Activated naive CD4-positive, alpha-beta T cell treated with Interleukin-2 at 50 U/mL for 16 hours (primary cell): ENCODE data around the gene TBC1D23.

Experiments
- DNase-seq: peaks from one replicate; pipeline ENCODE4 v3.0.0-alpha.2; 2020

The TBC1D23 gene

DNA sequence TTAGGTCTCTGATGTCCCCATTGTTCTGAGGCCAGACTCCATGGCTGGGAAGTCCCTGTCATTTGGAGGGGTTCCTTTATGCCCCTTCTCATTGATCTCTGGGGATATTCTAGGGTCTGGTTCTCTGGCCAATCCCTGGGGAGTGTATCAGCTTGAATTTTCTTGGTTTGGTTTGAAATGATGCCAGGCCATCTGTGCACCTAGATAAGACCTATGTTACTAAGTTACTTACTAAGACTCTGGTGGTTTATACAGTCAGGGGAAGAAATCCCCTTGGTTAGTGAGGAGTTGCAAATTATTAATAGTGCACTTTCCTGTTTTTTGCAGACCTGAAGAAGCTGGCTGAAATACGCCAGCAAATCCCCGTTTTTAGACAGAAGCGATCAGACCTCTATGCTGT lies 94.1 kb downstream of the TBC1D23 start:
- DNase-seq = no peak

GRCh38 chr3:100358413-100358812 lies 97.6 kb downstream of the TBC1D23 start:
- no peak for DNase-seq

DNA sequence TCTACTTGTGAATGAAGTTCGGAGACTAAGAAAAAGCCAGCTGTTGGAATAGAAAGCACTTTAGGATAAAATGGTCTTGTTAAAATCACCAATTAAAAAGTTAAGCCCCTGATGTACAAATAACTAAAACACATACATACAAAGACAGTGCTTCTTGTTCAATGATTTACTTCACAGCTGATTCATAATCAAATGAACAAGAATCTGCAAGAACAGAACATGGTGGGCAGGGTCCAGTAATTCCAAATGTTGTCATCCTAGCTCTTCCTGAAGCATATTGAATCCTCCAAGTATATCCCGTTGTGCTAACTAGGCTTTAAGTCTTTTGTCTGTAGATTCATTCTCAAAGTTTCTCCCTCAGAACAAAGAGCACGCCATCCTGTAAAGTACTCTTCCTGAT lies 98.2 kb downstream of the TBC1D23 start:
- DNase-seq = no peak

GRCh38 chr3:100360757-100361496 lies 100.1 kb downstream of the TBC1D23 start:
- no peak for DNase-seq

GRCh38 chr3:100361897-100362296 lies 101.1 kb downstream of the TBC1D23 start:
- no peak for DNase-seq

DNA sequence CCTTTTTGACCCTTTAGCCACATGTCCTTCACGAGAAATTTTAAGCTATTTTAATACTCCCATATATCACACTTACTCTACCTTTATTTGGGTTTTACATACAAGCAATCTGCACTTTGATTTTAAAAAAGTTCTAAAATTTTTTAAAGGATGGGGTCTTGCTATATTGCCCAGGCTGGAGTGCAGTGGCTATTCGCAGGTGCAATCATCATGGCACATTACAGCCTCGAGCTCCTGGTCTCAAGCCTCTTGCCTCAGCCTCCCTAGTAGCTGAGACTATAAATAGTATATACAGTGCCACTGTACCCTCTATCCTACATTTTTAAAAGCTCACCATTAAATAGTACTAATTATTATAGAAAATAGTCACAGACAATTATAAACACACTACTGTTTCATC lies 103.6 kb downstream of the TBC1D23 start:
- no peak for DNase-seq

DNA sequence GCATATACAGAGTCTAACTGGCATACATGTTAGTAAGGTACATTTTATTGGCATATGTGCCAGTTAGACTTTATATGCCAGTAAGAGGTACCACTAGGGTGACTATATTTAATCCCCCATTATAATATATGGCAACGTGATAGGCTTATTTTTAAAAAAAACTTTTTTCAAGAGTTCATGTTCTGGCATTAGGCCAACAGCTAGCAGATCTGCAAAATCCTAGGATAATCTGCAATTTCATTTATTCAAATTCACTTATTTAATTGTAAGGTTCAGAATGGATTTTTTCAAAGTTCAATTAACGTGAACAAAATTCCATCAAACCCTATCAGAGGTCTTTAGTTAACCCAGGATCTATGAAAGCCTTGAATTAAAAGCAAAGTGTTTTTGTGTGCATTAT lies 105.6 kb downstream of the TBC1D23 start:
- DNase-seq = no peak

DNA sequence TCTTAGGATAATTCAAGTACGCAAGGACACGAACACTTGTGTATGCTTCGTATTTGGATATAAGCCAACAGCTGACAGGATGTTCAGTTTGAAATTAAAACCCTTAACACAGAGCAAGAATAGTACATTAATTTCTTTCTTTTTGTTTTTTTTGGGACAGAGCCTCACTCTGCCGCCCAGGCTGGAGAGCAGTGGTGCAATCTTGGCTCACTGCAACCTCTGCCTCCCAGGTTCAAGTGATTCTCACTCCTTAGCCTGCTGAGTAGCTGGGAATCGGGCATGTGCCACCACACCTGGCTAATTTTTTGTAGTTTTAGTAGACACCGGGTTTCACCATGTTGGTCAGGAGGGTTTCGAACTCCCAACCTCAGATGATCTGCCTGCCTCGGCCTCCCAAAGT lies 107.6 kb downstream of the TBC1D23 start:
- no peak for DNase-seq

GRCh38 chr3:100370756-100371155 lies 110.0 kb downstream of the TBC1D23 start:
- DNase-seq = no peak

DNA sequence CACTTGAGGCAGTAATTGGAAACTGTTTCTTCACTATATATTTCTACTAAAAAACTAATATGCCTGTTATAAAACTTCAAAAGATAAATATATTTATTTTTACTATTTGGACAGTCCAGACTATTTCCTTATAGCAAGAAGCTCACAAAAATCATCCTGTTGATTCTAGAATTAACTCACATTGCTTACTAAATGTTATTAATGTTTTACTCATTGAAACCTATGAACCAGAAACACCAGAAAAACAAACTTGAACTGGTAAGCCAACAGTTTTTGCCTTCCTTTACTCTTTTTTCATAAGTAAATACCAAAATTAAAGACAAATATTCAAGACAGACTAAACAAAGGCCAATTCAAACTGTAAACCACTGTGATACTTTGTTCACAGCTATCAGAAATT lies 113.7 kb downstream of the TBC1D23 start:
- no peak for DNase-seq
